ENCODE data around the gene TMEM171.

GRCh38 chr5:73158313-73158712 is 37.9 kb downstream of the TMEM171 start:
- TF ChIP-seq EZH2 (IDR thresholded peaks at IDR 0.05) (no peak), REST (IDR thresholded peaks at IDR 0.05; ENCODE audit: low read depth) (no peak), CTCF (IDR thresholded peaks at IDR 0.05 in 2 of 3, conservative IDR thresholded peaks at IDR 0.05 in 1 of 3; ENCODE audit: borderline replicate concordance in 1 of 3, insufficient read depth in 1 of 3, low read depth in 2 of 3, low read length in 2 of 3) (no peak), YY1 (IDR thresholded peaks at IDR 0.05; ENCODE audit: extremely low read depth, insufficient replicate concordance, low read depth, low read length) (no peak), MAX (IDR thresholded peaks at IDR 0.05) (no peak), CEBPB (IDR thresholded peaks at IDR 0.05; ENCODE audit: low read depth) (no peak), POLR2A (IDR thresholded peaks at IDR 0.05; ENCODE audit: borderline replicate concordance, extremely low read depth, insufficient read depth, insufficient read length) (no peak), SP1 (IDR thresholded peaks at IDR 0.05; ENCODE audit: low read depth) (no peak), POLR2AphosphoS5 (IDR thresholded peaks at IDR 0.05; ENCODE audit: low read depth, low read length) (no peak), ZNF274 (IDR thresholded peaks at IDR 0.05; ENCODE audit: low read depth, low read length) (no peak), JUND (IDR thresholded peaks at IDR 0.05) (no peak), SIN3A (IDR thresholded peaks at IDR 0.05; ENCODE audit: low read depth) (no peak), FOSL1 (IDR thresholded peaks at IDR 0.05; ENCODE audit: low read depth) (no peak)

All from HCT116 (cell line).